Measurements from ENCODE around the gene PRKCZ. TPM values are rescaled to one million over a fixed set of nuclear protein-coding genes. Genes with fewer than 3 reads are reported as not detected.

PRKCZ gene
- total RNA-seq, 1 donor from 2014 or later = 17.9 TPM

GRCh38 chr1:2141025-2141424 lies 90.8 kb downstream of the PRKCZ start:
- intact Hi-C loops (cut with DNase I) = no loop called here
- H3K4me3 ChIP-seq = no peak overlapping the region
- H3K4me1 ChIP-seq = no peaks in the 10 kb centered on the region
- no peaks in the 10 kb centered on the region for H3K36me3 ChIP-seq
- H3K9me3 ChIP-seq = no peaks in the 10 kb centered on the region
- no peaks in the 10 kb centered on the region for H3K27me3 ChIP-seq
- TF ChIP-seq POLR2A (IDR thresholded peaks at IDR 0.05) (no peak), POLR2AphosphoS5 (IDR thresholded peaks at IDR 0.05; ENCODE audit: insufficient read depth in 1 of 2, low read depth in 1 of 2) (no peak)
- TF ChIP-seq, protein P1, sequence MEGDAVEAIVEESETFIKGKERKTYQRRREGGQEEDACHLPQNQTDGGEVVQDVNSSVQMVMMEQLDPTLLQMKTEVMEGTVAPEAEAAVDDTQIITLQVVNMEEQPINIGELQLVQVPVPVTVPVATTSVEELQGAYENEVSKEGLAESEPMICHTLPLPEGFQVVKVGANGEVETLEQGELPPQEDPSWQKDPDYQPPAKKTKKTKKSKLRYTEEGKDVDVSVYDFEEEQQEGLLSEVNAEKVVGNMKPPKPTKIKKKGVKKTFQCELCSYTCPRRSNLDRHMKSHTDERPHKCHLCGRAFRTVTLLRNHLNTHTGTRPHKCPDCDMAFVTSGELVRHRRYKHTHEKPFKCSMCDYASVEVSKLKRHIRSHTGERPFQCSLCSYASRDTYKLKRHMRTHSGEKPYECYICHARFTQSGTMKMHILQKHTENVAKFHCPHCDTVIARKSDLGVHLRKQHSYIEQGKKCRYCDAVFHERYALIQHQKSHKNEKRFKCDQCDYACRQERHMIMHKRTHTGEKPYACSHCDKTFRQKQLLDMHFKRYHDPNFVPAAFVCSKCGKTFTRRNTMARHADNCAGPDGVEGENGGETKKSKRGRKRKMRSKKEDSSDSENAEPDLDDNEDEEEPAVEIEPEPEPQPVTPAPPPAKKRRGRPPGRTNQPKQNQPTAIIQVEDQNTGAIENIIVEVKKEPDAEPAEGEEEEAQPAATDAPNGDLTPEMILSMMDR (IDR thresholded peaks at IDR 0.05) = no peak
- no peak for DNase-seq (ENCODE audit: extremely low spot score in 2 of 2)
- no peak overlapping the region for H3K27ac ChIP-seq

- no peaks in the 10 kb centered on the region for H3K36me3 ChIP-seq
- H3K27me3 ChIP-seq = no peaks in the 10 kb centered on the region
- DNase-seq (ENCODE audit: extremely low spot score in 2 of 2) = no peak
- H3K27ac ChIP-seq = no peak overlapping the region
- no peaks in the 10 kb centered on the region for H3K4me1 ChIP-seq
- no peaks in the 10 kb centered on the region for H3K9me3 ChIP-seq
- intact Hi-C loops (cut with DNase I) = no loop called here
- TF ChIP-seq POLR2A (IDR thresholded peaks at IDR 0.05) = no peak
- TF ChIP-seq, protein P1 (IDR thresholded peaks at IDR 0.05) = no peak
- H3K4me3 ChIP-seq = no peak overlapping the region
Observed at GRCh38 chr1:2143814-2144500, 93.7 kb downstream of the PRKCZ start.

- Histone ChIP-seq H3K36me3 (no peaks in the 10 kb centered on the region), H3K27ac (no peak overlapping the region), H3K4me1 (no peaks in the 10 kb centered on the region), H3K4me3 (no peak overlapping the region), H3K27me3 (no peaks in the 10 kb centered on the region), H3K9me3 (no peaks in the 10 kb centered on the region)
- intact Hi-C loops (cut with DNase I) = no loop called here
- DNase-seq (ENCODE audit: extremely low spot score in 2 of 2) = no peak
- TF ChIP-seq POLR2A (IDR thresholded peaks at IDR 0.05) = no peak
- no peak for TF ChIP-seq POLR2AphosphoS5 (IDR thresholded peaks at IDR 0.05; ENCODE audit: insufficient read depth in 1 of 2, low read depth in 1 of 2)
- TF ChIP-seq, protein P1 (IDR thresholded peaks at IDR 0.05) = no peak
Observed at GRCh38 chr1:2144501-2145090, 94.4 kb downstream of the PRKCZ start.

DNA sequence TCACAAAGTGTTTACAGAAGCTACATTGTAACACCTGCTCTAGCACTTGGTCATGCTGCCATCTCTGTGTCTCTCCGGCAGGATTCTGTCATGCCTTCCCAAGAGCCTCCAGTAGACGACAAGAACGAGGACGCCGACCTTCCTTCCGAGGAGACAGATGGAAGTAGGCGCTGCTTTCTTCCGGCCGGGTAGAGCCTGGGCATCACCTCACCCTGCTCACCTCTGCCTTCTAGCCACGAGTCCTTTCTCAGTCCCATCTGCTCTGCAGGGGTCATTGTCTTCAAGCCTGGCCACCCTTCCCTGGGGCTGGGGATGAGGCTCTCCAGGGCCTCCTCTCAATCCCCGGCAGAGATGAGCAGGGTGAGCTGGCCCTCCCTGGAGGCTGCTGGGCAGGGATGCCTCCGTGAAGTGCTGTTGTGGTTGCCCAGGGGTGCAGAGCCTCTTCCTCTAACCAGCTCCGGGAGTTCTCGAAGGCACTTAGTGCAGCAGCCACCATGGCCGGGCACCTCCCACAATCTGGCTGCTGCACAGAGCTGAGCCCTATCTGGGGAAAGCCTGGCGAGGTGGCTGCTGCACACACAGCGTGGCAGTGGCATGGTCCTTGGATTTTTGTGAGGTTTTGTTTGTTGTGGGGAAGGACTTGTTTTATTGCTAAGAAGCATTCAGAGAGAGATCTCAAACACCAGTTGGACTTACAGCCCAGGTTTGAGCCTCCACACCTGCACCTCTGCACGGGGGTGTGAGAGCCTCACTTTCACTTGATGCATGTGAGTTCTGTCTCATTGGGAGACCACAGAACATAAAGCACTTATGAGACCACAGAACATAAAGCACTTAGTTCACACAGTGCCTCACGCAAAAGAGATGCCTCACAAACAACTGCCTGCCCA lies 96.0 kb downstream of the PRKCZ start:
- TF ChIP-seq, protein P1 (IDR thresholded peaks at IDR 0.05) = no peak
- TF ChIP-seq POLR2AphosphoS5 (IDR thresholded peaks at IDR 0.05; ENCODE audit: insufficient read depth in 1 of 2, low read depth in 1 of 2) (no peak), POLR2A (IDR thresholded peaks at IDR 0.05) (no peak)
- Histone ChIP-seq H3K27me3 (no peaks in the 10 kb centered on the region), H3K27ac (no peak overlapping the region), H3K9me3 (no peaks in the 10 kb centered on the region), H3K4me3 (no peak overlapping the region), H3K36me3 (no peaks in the 10 kb centered on the region), H3K4me1 (no peaks in the 10 kb centered on the region)
- intact Hi-C loops (cut with DNase I) = no loop called here
- DNase-seq (ENCODE audit: extremely low spot score in 2 of 2) = no peak

Data from vagina (tissue), 2 donors.